Measurements from ENCODE around the gene DNMT3B.
A peak's percentile ranks its signal among the peaks of the same experiment; 100 is the strongest.

The DNMT3B gene

GRCh38 chr20:32828029-32828680 lies 66.0 kb downstream of the DNMT3B start:
- Histone ChIP-seq H3K9ac (ENCODE audit: low read length in 2 of 2) (no peak overlapping the region), H3K4me3 (ENCODE audit: low read length in 2 of 2) (no peak overlapping the region), H3K9me3 (ENCODE audit: control insufficient read depth in 2 of 2, low read length in 2 of 2) (no peaks in the 10 kb centered on the region), H3K36me3 (ENCODE audit: control insufficient read depth in 2 of 2, insufficient read depth in 2 of 2, low read length in 2 of 2) (peaks cover 13 to 15% of the 10 kb centered on the region in 2 donors), H3K27ac (ENCODE audit: low read length) (no peak overlapping the region), H3K27me3 (ENCODE audit: control insufficient read depth in 1 of 2, insufficient read depth in 2 of 2, low read length in 2 of 2) (no peaks in the 10 kb centered on the region), H3K4me1 (ENCODE audit: control insufficient read depth, insufficient read depth, low read length) (peaks cover 23% of the 10 kb centered on the region)

GRCh38 chr20:32829311-32830005 lies 67.3 kb downstream of the DNMT3B start:
- peaks cover 16 to 18% of the 10 kb centered on the region in 2 donors for H3K36me3 ChIP-seq (ENCODE audit: control insufficient read depth in 2 of 2, insufficient read depth in 2 of 2, low read length in 2 of 2)
- H3K9ac ChIP-seq (ENCODE audit: low read length in 2 of 2) = no peak overlapping the region
- H3K4me1 ChIP-seq (ENCODE audit: control insufficient read depth, insufficient read depth, low read length) = peaks cover 15% of the 10 kb centered on the region
- peak overlapping the region; percentile 37 for H3K27ac ChIP-seq (ENCODE audit: low read length)
- H3K9me3 ChIP-seq (ENCODE audit: control insufficient read depth in 2 of 2, low read length in 2 of 2) = no peaks in the 10 kb centered on the region
- H3K4me3 ChIP-seq (ENCODE audit: low read length in 2 of 2) = no peak overlapping the region
- no peaks in the 10 kb centered on the region for H3K27me3 ChIP-seq (ENCODE audit: control insufficient read depth in 1 of 2, insufficient read depth in 2 of 2, low read length in 2 of 2)

GRCh38 chr20:32830437-32830836 lies 68.3 kb downstream of the DNMT3B start:
- H3K4me1 ChIP-seq (ENCODE audit: control insufficient read depth, insufficient read depth, low read length) = peaks cover 13% of the 10 kb centered on the region
- no peaks in the 10 kb centered on the region for H3K27me3 ChIP-seq (ENCODE audit: control insufficient read depth in 1 of 2, insufficient read depth in 2 of 2, low read length in 2 of 2)
- no peaks in the 10 kb centered on the region for H3K9me3 ChIP-seq (ENCODE audit: control insufficient read depth in 2 of 2, low read length in 2 of 2)
- H3K9ac ChIP-seq (ENCODE audit: low read length in 2 of 2) = peak overlapping the region in 1 of 2 donors; percentile 45
- H3K4me3 ChIP-seq (ENCODE audit: low read length in 2 of 2) = no peak overlapping the region
- no peak overlapping the region for H3K27ac ChIP-seq (ENCODE audit: low read length)
- peaks cover 16 to 18% of the 10 kb centered on the region in 2 donors for H3K36me3 ChIP-seq (ENCODE audit: control insufficient read depth in 2 of 2, insufficient read depth in 2 of 2, low read length in 2 of 2)

- H3K9ac ChIP-seq (ENCODE audit: low read length in 2 of 2) = no peak overlapping the region
- no peak overlapping the region for H3K27ac ChIP-seq (ENCODE audit: low read length)
- peaks cover 13% of the 10 kb centered on the region for H3K4me1 ChIP-seq (ENCODE audit: control insufficient read depth, insufficient read depth, low read length)
- no peaks in the 10 kb centered on the region for H3K9me3 ChIP-seq (ENCODE audit: control insufficient read depth in 2 of 2, low read length in 2 of 2)
- no peaks in the 10 kb centered on the region for H3K27me3 ChIP-seq (ENCODE audit: control insufficient read depth in 1 of 2, insufficient read depth in 2 of 2, low read length in 2 of 2)
- H3K4me3 ChIP-seq (ENCODE audit: low read length in 2 of 2) = no peak overlapping the region
- H3K36me3 ChIP-seq (ENCODE audit: control insufficient read depth in 2 of 2, insufficient read depth in 2 of 2, low read length in 2 of 2) = peaks cover 18 to 20% of the 10 kb centered on the region in 2 donors
Observed at GRCh38 chr20:32831982-32832381, 69.8 kb downstream of the DNMT3B start.

- peaks cover 21 to 23% of the 10 kb centered on the region in 2 donors for H3K36me3 ChIP-seq (ENCODE audit: control insufficient read depth in 2 of 2, insufficient read depth in 2 of 2, low read length in 2 of 2)
- no peak overlapping the region for H3K27ac ChIP-seq (ENCODE audit: low read length)
- no peaks in the 10 kb centered on the region for H3K27me3 ChIP-seq (ENCODE audit: control insufficient read depth in 1 of 2, insufficient read depth in 2 of 2, low read length in 2 of 2)
- H3K4me1 ChIP-seq (ENCODE audit: control insufficient read depth, insufficient read depth, low read length) = peaks cover 13% of the 10 kb centered on the region
- no peak overlapping the region for H3K9ac ChIP-seq (ENCODE audit: low read length in 2 of 2)
- H3K4me3 ChIP-seq (ENCODE audit: low read length in 2 of 2) = no peak overlapping the region
- no peaks in the 10 kb centered on the region for H3K9me3 ChIP-seq (ENCODE audit: control insufficient read depth in 2 of 2, low read length in 2 of 2)
Observed at GRCh38 chr20:32832664-32833063, 70.5 kb downstream of the DNMT3B start.

GRCh38 chr20:32834972-32835371 lies 72.8 kb downstream of the DNMT3B start:
- Histone ChIP-seq H3K9me3 (ENCODE audit: control insufficient read depth in 2 of 2, low read length in 2 of 2) (no peaks in the 10 kb centered on the region), H3K9ac (ENCODE audit: low read length in 2 of 2) (no peak overlapping the region), H3K4me3 (ENCODE audit: low read length in 2 of 2) (no peak overlapping the region), H3K4me1 (ENCODE audit: control insufficient read depth, insufficient read depth, low read length) (no peaks in the 10 kb centered on the region), H3K27ac (ENCODE audit: low read length) (no peak overlapping the region), H3K27me3 (ENCODE audit: control insufficient read depth in 1 of 2, insufficient read depth in 2 of 2, low read length in 2 of 2) (no peaks in the 10 kb centered on the region), H3K36me3 (ENCODE audit: control insufficient read depth in 2 of 2, insufficient read depth in 2 of 2, low read length in 2 of 2) (peaks cover 35 to 37% of the 10 kb centered on the region in 2 donors)

- Histone ChIP-seq H3K4me3 (ENCODE audit: low read length in 2 of 2) (no peak overlapping the region), H3K36me3 (ENCODE audit: control insufficient read depth in 2 of 2, insufficient read depth in 2 of 2, low read length in 2 of 2) (peaks cover 35 to 47% of the 10 kb centered on the region in 2 donors), H3K9me3 (ENCODE audit: control insufficient read depth in 2 of 2, low read length in 2 of 2) (no peaks in the 10 kb centered on the region), H3K27me3 (ENCODE audit: control insufficient read depth in 1 of 2, insufficient read depth in 2 of 2, low read length in 2 of 2) (no peaks in the 10 kb centered on the region), H3K9ac (ENCODE audit: low read length in 2 of 2) (no peak overlapping the region), H3K4me1 (ENCODE audit: control insufficient read depth, insufficient read depth, low read length) (no peaks in the 10 kb centered on the region), H3K27ac (ENCODE audit: low read length) (no peak overlapping the region)
Observed at GRCh38 chr20:32837157-32837556, 75.0 kb downstream of the DNMT3B start.

GRCh38 chr20:32839227-32839981 lies 77.2 kb downstream of the DNMT3B start:
- Histone ChIP-seq H3K36me3 (ENCODE audit: control insufficient read depth in 2 of 2, insufficient read depth in 2 of 2, low read length in 2 of 2) (peaks cover 37 to 51% of the 10 kb centered on the region in 2 donors), H3K27me3 (ENCODE audit: control insufficient read depth in 1 of 2, insufficient read depth in 2 of 2, low read length in 2 of 2) (no peaks in the 10 kb centered on the region), H3K27ac (ENCODE audit: low read length) (no peak overlapping the region)

GRCh38 chr20:32839982-32840285 lies 77.7 kb downstream of the DNMT3B start:
- Histone ChIP-seq H3K4me3 (ENCODE audit: low read length in 2 of 2) (no peak overlapping the region), H3K9me3 (ENCODE audit: control insufficient read depth in 2 of 2, low read length in 2 of 2) (no peaks in the 10 kb centered on the region), H3K36me3 (ENCODE audit: control insufficient read depth in 2 of 2, insufficient read depth in 2 of 2, low read length in 2 of 2) (peaks cover 38 to 51% of the 10 kb centered on the region in 2 donors), H3K27ac (ENCODE audit: low read length) (no peak overlapping the region), H3K27me3 (ENCODE audit: control insufficient read depth in 1 of 2, insufficient read depth in 2 of 2, low read length in 2 of 2) (no peaks in the 10 kb centered on the region), H3K4me1 (ENCODE audit: control insufficient read depth, insufficient read depth, low read length) (no peaks in the 10 kb centered on the region), H3K9ac (ENCODE audit: low read length in 2 of 2) (no peak overlapping the region)

More at GRCh38 chr20:32839227-32839981, 77.2 kb downstream of the DNMT3B start:
- Histone ChIP-seq H3K9ac (ENCODE audit: low read length in 2 of 2) (no peak overlapping the region), H3K4me1 (ENCODE audit: control insufficient read depth, insufficient read depth, low read length) (no peaks in the 10 kb centered on the region), H3K9me3 (ENCODE audit: control insufficient read depth in 2 of 2, low read length in 2 of 2) (no peaks in the 10 kb centered on the region), H3K4me3 (ENCODE audit: low read length in 2 of 2) (no peak overlapping the region)

GRCh38 chr20:32841174-32841573 lies 79.0 kb downstream of the DNMT3B start:
- no peaks in the 10 kb centered on the region for H3K27me3 ChIP-seq (ENCODE audit: control insufficient read depth in 1 of 2, insufficient read depth in 2 of 2, low read length in 2 of 2)
- H3K4me3 ChIP-seq (ENCODE audit: low read length in 2 of 2) = no peak overlapping the region
- no peak overlapping the region for H3K9ac ChIP-seq (ENCODE audit: low read length in 2 of 2)
- H3K27ac ChIP-seq (ENCODE audit: low read length) = no peak overlapping the region
- H3K9me3 ChIP-seq (ENCODE audit: control insufficient read depth in 2 of 2, low read length in 2 of 2) = no peaks in the 10 kb centered on the region
- H3K36me3 ChIP-seq (ENCODE audit: control insufficient read depth in 2 of 2, insufficient read depth in 2 of 2, low read length in 2 of 2) = peaks cover 37 to 47% of the 10 kb centered on the region in 2 donors
- H3K4me1 ChIP-seq (ENCODE audit: control insufficient read depth, insufficient read depth, low read length) = peaks cover 3% of the 10 kb centered on the region
